ENCODE data around the gene LTK. TPM values are rescaled to one million over a fixed set of nuclear protein-coding genes. Genes with fewer than 3 reads are reported as not detected.

Gene LTK
- total RNA-seq, 1 experiment from 2014 or later = not detected

DNA sequence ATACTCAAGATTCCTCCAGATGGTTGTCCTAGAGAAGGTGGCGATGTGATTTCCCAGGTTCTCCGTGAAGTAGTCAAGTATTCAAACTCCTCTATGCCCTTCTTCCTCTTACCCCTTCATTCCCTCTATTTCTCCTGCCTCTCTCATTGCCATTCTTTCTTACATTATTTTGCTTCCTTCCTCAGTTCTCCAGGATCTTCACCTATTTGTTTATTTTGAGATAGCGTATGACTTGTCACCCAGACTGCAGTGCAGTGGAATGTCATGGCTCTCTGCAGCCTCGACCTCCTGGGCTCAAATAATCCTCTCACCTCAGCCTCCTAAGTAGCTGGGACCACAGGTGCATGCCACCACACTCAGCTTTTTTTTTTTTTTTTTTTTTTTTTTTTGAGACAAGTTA, 21.7 kb downstream of the LTK start:
- in situ Hi-C loops (cut with HindIII; ENCODE audit: low pct_unique_long_range_greater_than_20kb, low sequenced_read_pairs) = no loop called here
- POLR2A ChIA-PET = no interaction called here
- no TSS peak for BruUV-seq (replicated peaks)

DNA sequence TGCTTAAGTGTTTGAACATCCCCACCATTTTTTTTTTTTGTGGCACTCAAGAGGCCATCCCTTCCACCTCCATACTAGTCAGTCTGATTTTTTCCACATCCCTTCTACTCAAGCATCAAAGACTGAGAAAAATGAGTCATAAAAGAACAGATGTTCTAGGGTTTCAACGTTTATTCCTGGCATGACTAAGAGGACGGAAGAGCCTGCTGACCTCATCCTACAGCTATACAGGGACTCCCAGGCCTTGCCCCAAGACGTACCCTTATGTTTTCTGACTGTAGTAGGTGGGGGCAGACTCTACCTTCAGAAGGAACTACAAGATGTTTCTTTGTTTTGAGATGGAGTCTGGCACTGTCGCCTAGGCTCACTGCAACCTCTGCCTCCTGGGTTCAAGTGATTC, 23.3 kb downstream of the LTK start:
- CTCF ChIA-PET = interaction anchor here (0.7 kb wide), 2 partner anchors 283 to 320 kb away, joined by 5 to 9 read pairs; no protein-coding TSS in a partner anchor
- Histone ChIP-seq H3K36me3 (ENCODE audit: control insufficient read depth, insufficient read depth, low read length) (no peaks in the 10 kb centered on the region), H3K4me1 (ENCODE audit: control insufficient read depth, insufficient read depth, low read length) (0 out of 2 replicates have a peak, but pooled peaks cover 5% of the 10 kb centered on the region), H3K4me3 (ENCODE audit: low read depth in 2 of 2, low read length in 2 of 2) (no peak overlapping the region), H3K27ac (ENCODE audit: low read length) (no peak overlapping the region), H3K9me3 (ENCODE audit: control insufficient read depth, insufficient read depth, low read depth, low read length) (no peaks in the 10 kb centered on the region), H3K27me3 (ENCODE audit: control insufficient read depth, insufficient read depth, low read length) (no peaks in the 10 kb centered on the region)
- ATAC-seq (no peak), DNase-seq (ENCODE audit: low read depth, low spot score) (peak; percentile 71)
- intact Hi-C loops (cut with micrococcal nuclease; ENCODE audit: unreplicated experiment) = no loop called here
- in situ Hi-C loops (cut with HindIII; ENCODE audit: low pct_unique_long_range_greater_than_20kb, low sequenced_read_pairs) = no loop called here
- POLR2A ChIA-PET = interaction anchor here (0.7 kb wide), 1 partner anchor 12 kb away, joined by 5 read pairs; no protein-coding TSS in a partner anchor
- TF ChIP-seq, protein P1, sequence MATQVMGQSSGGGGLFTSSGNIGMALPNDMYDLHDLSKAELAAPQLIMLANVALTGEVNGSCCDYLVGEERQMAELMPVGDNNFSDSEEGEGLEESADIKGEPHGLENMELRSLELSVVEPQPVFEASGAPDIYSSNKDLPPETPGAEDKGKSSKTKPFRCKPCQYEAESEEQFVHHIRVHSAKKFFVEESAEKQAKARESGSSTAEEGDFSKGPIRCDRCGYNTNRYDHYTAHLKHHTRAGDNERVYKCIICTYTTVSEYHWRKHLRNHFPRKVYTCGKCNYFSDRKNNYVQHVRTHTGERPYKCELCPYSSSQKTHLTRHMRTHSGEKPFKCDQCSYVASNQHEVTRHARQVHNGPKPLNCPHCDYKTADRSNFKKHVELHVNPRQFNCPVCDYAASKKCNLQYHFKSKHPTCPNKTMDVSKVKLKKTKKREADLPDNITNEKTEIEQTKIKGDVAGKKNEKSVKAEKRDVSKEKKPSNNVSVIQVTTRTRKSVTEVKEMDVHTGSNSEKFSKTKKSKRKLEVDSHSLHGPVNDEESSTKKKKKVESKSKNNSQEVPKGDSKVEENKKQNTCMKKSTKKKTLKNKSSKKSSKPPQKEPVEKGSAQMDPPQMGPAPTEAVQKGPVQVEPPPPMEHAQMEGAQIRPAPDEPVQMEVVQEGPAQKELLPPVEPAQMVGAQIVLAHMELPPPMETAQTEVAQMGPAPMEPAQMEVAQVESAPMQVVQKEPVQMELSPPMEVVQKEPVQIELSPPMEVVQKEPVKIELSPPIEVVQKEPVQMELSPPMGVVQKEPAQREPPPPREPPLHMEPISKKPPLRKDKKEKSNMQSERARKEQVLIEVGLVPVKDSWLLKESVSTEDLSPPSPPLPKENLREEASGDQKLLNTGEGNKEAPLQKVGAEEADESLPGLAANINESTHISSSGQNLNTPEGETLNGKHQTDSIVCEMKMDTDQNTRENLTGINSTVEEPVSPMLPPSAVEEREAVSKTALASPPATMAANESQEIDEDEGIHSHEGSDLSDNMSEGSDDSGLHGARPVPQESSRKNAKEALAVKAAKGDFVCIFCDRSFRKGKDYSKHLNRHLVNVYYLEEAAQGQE (IDR thresholded peaks at IDR 0.05; ENCODE audit: insufficient read depth in 1 of 2, low read depth in 2 of 2, low read length in 1 of 2) = no peak
- TF ChIP-seq POLR2AphosphoS5 (IDR thresholded peaks at IDR 0.05; ENCODE audit: low read depth, low read length) (no peak), TCF7L2 (IDR thresholded peaks at IDR 0.05; ENCODE audit: low read depth, low read length) (no peak), SIN3A (IDR thresholded peaks at IDR 0.05; ENCODE audit: borderline replicate concordance, insufficient read depth, low read depth, low read length) (no peak)
- TF ChIP-seq, protein P2, sequence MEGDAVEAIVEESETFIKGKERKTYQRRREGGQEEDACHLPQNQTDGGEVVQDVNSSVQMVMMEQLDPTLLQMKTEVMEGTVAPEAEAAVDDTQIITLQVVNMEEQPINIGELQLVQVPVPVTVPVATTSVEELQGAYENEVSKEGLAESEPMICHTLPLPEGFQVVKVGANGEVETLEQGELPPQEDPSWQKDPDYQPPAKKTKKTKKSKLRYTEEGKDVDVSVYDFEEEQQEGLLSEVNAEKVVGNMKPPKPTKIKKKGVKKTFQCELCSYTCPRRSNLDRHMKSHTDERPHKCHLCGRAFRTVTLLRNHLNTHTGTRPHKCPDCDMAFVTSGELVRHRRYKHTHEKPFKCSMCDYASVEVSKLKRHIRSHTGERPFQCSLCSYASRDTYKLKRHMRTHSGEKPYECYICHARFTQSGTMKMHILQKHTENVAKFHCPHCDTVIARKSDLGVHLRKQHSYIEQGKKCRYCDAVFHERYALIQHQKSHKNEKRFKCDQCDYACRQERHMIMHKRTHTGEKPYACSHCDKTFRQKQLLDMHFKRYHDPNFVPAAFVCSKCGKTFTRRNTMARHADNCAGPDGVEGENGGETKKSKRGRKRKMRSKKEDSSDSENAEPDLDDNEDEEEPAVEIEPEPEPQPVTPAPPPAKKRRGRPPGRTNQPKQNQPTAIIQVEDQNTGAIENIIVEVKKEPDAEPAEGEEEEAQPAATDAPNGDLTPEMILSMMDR (IDR thresholded peaks at IDR 0.05) = no peak
- no TSS peak for BruUV-seq (replicated peaks)

More for the DNA sequence above, 21.7 kb downstream of the LTK start:
- Histone ChIP-seq H3K27me3 (ENCODE audit: control insufficient read depth, insufficient read depth, low read length) (no peaks in the 10 kb centered on the region), H3K4me1 (ENCODE audit: control insufficient read depth, insufficient read depth, low read length) (0 out of 2 replicates have a peak, but pooled peaks cover 5% of the 10 kb centered on the region), H3K27ac (ENCODE audit: low read length) (no peak overlapping the region), H3K9me3 (ENCODE audit: control insufficient read depth, insufficient read depth, low read depth, low read length) (no peaks in the 10 kb centered on the region), H3K4me3 (ENCODE audit: low read depth in 2 of 2, low read length in 2 of 2) (no peak overlapping the region), H3K36me3 (ENCODE audit: control insufficient read depth, insufficient read depth, low read length) (no peaks in the 10 kb centered on the region)
- CTCF ChIA-PET = interaction anchor here (0.9 kb wide), 1 partner anchor 31 kb away, joined by 9 read pairs; no protein-coding TSS in a partner anchor
- DNase-seq (ENCODE audit: low read depth, low spot score) (no peak), ATAC-seq (no peak)
- intact Hi-C loops (cut with micrococcal nuclease; ENCODE audit: unreplicated experiment) = no loop called here
- TF ChIP-seq, protein P2 (IDR thresholded peaks at IDR 0.05) = no peak
- TF ChIP-seq, protein P1 (IDR thresholded peaks at IDR 0.05; ENCODE audit: insufficient read depth in 1 of 2, low read depth in 2 of 2, low read length in 1 of 2) = no peak
- TF ChIP-seq POLR2AphosphoS5 (IDR thresholded peaks at IDR 0.05; ENCODE audit: low read depth, low read length) (no peak), SIN3A (IDR thresholded peaks at IDR 0.05; ENCODE audit: borderline replicate concordance, insufficient read depth, low read depth, low read length) (no peak), TCF7L2 (IDR thresholded peaks at IDR 0.05; ENCODE audit: low read depth, low read length) (no peak)
